Glutamatergic neuron (in vitro differentiated cells): Measurements from ENCODE around the gene SLC17A4. TPM values are rescaled to one million over a fixed set of nuclear protein-coding genes. Genes with fewer than 3 reads are reported as not detected.

ENCODE experiments used
- DNase-seq: peaks from one replicate; pipeline ENCODE4 v3.0.0; 2022
- H3K27ac Mint-ChIP-seq: one replicate; pipeline ENCODE4 v1.8.0; 2020; ENCODE audit warnings: mild to moderate bottlenecking, mixed read lengths, inconsistent platforms; ENCODE audit not compliant: unreplicated experiment
- H3K27me3 Mint-ChIP-seq: one replicate; pipeline ENCODE4 v1.8.0; 2020; ENCODE audit warnings: mild to moderate bottlenecking, moderate library complexity, mixed read lengths, inconsistent platforms; ENCODE audit not compliant: unreplicated experiment
- H3K36me3 Mint-ChIP-seq: one replicate; pipeline ENCODE4 v1.8.0; 2020; ENCODE audit warnings: mild to moderate bottlenecking, mixed read lengths, inconsistent platforms; ENCODE audit not compliant: unreplicated experiment
- H3K4me1 Mint-ChIP-seq: one replicate; pipeline ENCODE4 v1.8.0; 2020; ENCODE audit warnings: mild to moderate bottlenecking, low read depth, mixed read lengths, inconsistent platforms; ENCODE audit not compliant: unreplicated experiment
- H3K4me3 Mint-ChIP-seq: one replicate; pipeline ENCODE4 v1.8.0; 2020; ENCODE audit warnings: mild to moderate bottlenecking, mixed read lengths, inconsistent platforms; ENCODE audit not compliant: unreplicated experiment
- H3K9me3 Mint-ChIP-seq: one replicate; pipeline ENCODE4 v1.8.0; 2020; ENCODE audit warnings: mild to moderate bottlenecking, moderate library complexity, mixed read lengths, inconsistent platforms; ENCODE audit not compliant: unreplicated experiment
- total RNA-seq: library from RNA; stranded (reverse); fragmentation: NEBNext Ultra II Directional; extraction: Animal tissue kit (Norgen Biotek cat#: 25700); gene quantifications from one replicate; pipeline ENCODE4 v1.2.1, GENCODE V29; 2021; ENCODE audit not compliant: unreplicated experiment
- TF ChIP-seq, protein P1 (sequence below): fragments of 200-600 bp; sonication (generic); IDR thresholded peaks from one replicate; pipeline ENCODE4 v1.5.0; 2021; ENCODE audit not compliant: partially characterized antibody, unreplicated experiment

Gene SLC17A4
- total RNA-seq, 1 donor from 2014 or later = not detected

DNA sequence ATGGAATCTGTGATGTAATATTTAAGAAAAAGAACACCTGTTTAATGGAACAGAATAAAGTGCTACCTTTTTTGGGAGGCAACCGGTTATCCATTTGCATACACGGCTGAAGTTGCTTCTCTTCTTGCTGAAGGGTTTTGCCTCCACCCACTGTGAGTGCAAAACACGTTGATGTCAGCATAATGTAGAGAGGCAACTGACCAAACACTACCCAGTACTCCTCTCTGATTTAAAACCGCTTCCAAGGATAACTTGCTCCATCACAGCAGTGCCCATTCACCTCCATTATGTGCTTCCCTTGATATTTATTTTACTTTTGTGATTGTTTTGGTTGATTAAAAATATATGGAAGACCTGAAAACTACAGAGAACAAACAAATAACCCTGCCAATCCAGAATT, 75.9 kb downstream of the SLC17A4 start:
- TF ChIP-seq, protein P1, sequence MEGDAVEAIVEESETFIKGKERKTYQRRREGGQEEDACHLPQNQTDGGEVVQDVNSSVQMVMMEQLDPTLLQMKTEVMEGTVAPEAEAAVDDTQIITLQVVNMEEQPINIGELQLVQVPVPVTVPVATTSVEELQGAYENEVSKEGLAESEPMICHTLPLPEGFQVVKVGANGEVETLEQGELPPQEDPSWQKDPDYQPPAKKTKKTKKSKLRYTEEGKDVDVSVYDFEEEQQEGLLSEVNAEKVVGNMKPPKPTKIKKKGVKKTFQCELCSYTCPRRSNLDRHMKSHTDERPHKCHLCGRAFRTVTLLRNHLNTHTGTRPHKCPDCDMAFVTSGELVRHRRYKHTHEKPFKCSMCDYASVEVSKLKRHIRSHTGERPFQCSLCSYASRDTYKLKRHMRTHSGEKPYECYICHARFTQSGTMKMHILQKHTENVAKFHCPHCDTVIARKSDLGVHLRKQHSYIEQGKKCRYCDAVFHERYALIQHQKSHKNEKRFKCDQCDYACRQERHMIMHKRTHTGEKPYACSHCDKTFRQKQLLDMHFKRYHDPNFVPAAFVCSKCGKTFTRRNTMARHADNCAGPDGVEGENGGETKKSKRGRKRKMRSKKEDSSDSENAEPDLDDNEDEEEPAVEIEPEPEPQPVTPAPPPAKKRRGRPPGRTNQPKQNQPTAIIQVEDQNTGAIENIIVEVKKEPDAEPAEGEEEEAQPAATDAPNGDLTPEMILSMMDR = no peak
- Mint-ChIP-seq H3K36me3 (no peaks in the 10 kb centered on the region), H3K9me3 (no peaks in the 10 kb centered on the region), H3K4me1 (peaks cover 15% of the 10 kb centered on the region), H3K4me3 (no peak overlapping the region), H3K27me3 (no peaks in the 10 kb centered on the region), H3K27ac (no peak overlapping the region)
- DNase-seq = no peak

Other genes starting within 250 kb of the SLC17A4 start
- 1.2 TPM for gene SCGN, start 102.5 kb upstream of the SLC17A4 start, total RNA-seq
- not detected for gene SLC17A1, start 77.3 kb downstream of the SLC17A4 start, total RNA-seq
- not detected for gene SLC17A3, start 119.5 kb downstream of the SLC17A4 start, total RNA-seq
- not detected for gene SLC17A2, start 175.9 kb downstream of the SLC17A4 start, total RNA-seq
- 0.05 TPM for gene TRIM38, start 208.1 kb downstream of the SLC17A4 start, total RNA-seq